Activated T-cell treated with anti-CD3 and anti-CD28 coated beads for 24 hours (primary cell): Measurements from ENCODE around the gene ERC1.
"Not testable (repeated sequence)": the region's sequence is repeated elsewhere in the genome, so short reads cannot be mapped to it uniquely, and the experiment has no call there.

ENCODE experiments used
- DNase-seq: peaks from one replicate; pipeline ENCODE4 v3.0.0-alpha.2; 2020; ENCODE audit warnings: low read depth

The ERC1 gene

GRCh38 chr12:1186298-1186697, 195.3 kb downstream of the ERC1 start:
- DNase-seq, result no peak

GRCh38 chr12:1188016-1188415, 197.0 kb downstream of the ERC1 start:
- DNase-seq, result no peak

- DNase-seq, result no peak
Observed at GRCh38 chr12:1189163-1189562, 198.1 kb downstream of the ERC1 start.

- DNase-seq, result no peak
Observed at GRCh38 chr12:1195513-1195912, 204.5 kb downstream of the ERC1 start.

GRCh38 chr12:1197264-1198018, 206.4 kb downstream of the ERC1 start:
- no peak for DNase-seq

GRCh38 chr12:1198854-1199253, 207.8 kb downstream of the ERC1 start:
- DNase-seq, result not testable (repeated sequence)

- no peak for DNase-seq
Observed at GRCh38 chr12:1199700-1200099, 208.7 kb downstream of the ERC1 start.

- DNase-seq, result no peak
Observed at GRCh38 chr12:1201030-1201429, 210.0 kb downstream of the ERC1 start.

GRCh38 chr12:1201886-1202285, 210.9 kb downstream of the ERC1 start:
- DNase-seq, result no peak

- DNase-seq, result no peak
Observed at GRCh38 chr12:1203735-1204019, 212.7 kb downstream of the ERC1 start.

- no peak for DNase-seq
Observed at GRCh38 chr12:1204581-1205121, 213.6 kb downstream of the ERC1 start.

GRCh38 chr12:1205512-1206060, 214.6 kb downstream of the ERC1 start:
- DNase-seq, result no peak

GRCh38 chr12:1206118-1206734, 215.2 kb downstream of the ERC1 start:
- DNase-seq, result no peak

- no peak for DNase-seq
Observed at GRCh38 chr12:1207276-1207675, 216.3 kb downstream of the ERC1 start.

- DNase-seq, result not testable (repeated sequence)
Observed at GRCh38 chr12:1208719-1209118, 217.7 kb downstream of the ERC1 start.

GRCh38 chr12:1212526-1212925, 221.5 kb downstream of the ERC1 start:
- DNase-seq, result no peak

- no peak for DNase-seq
Observed at GRCh38 chr12:1213205-1213604, 222.2 kb downstream of the ERC1 start.

GRCh38 chr12:1213618-1214205, 222.7 kb downstream of the ERC1 start:
- DNase-seq, result no peak

- no peak for DNase-seq
Observed at GRCh38 chr12:1216560-1216959, 225.5 kb downstream of the ERC1 start.

- no peak for DNase-seq
Observed at GRCh38 chr12:1217191-1217949, 226.3 kb downstream of the ERC1 start.

GRCh38 chr12:1218369-1218768, 227.3 kb downstream of the ERC1 start:
- no peak for DNase-seq
